Neuronal stem cell (in vitro differentiated cells): ENCODE results near the gene EXOC3L4.

Experiments
- DNase-seq: peaks from one replicate; pipeline ENCODE4 v3.0.0-alpha.2; 2013; ENCODE audit warnings: low spot score
- H2AFZ ChIP-seq: one replicate; pipeline ENCODE4 v1.6.1; 2013; ENCODE audit warnings: mild to moderate bottlenecking, low read length, inconsistent platforms
- H2AK5ac ChIP-seq: 2 replicates; pipeline ENCODE4 v1.6.1; 2013; ENCODE audit warnings: low read depth, mild to moderate bottlenecking, inconsistent platforms, low read length, moderate library complexity, mixed read lengths
- H2BK120ac ChIP-seq: 2 replicates; pipeline ENCODE4 v1.6.1; 2013; ENCODE audit warnings: low read depth, mild to moderate bottlenecking, inconsistent platforms, low read length, moderate library complexity, mixed read lengths
- H2BK12ac ChIP-seq: one replicate; pipeline ENCODE4 v1.6.1; 2013; ENCODE audit warnings: low read length, inconsistent platforms
- H2BK15ac ChIP-seq: 2 replicates; pipeline ENCODE4 v1.6.1; 2013; ENCODE audit warnings: mild to moderate bottlenecking, low read length, inconsistent platforms, mixed read lengths
- H2BK5ac ChIP-seq: one replicate; pipeline ENCODE4 v1.6.1; 2013; ENCODE audit warnings: inconsistent platforms, mild to moderate bottlenecking, low read length, moderate library complexity
- H3K14ac ChIP-seq: one replicate; pipeline ENCODE4 v1.6.1; 2013; ENCODE audit warnings: low read length, inconsistent platforms
- H3K18ac ChIP-seq: 2 replicates; pipeline ENCODE4 v1.6.1; 2013; ENCODE audit warnings: low read length, inconsistent platforms
- H3K23ac ChIP-seq: 2 replicates; pipeline ENCODE4 v1.6.1; 2013; ENCODE audit warnings: low read depth, mild to moderate bottlenecking, mixed read lengths, low read length, inconsistent platforms; ENCODE audit not compliant: poor library complexity
- H3K27ac ChIP-seq: replicated peaks from 3 replicates; pipeline ENCODE4 v1.5.1; 2013; ENCODE audit warnings: low read length, inconsistent platforms
- H3K27me3 ChIP-seq, 3 experiments: 2 replicates each; pipeline ENCODE4 v1.6.1; 2013; ENCODE audit warnings: low read length in 3 of 3, mild to moderate bottlenecking in 2 of 3, inconsistent platforms in 1 of 3, low read depth in 1 of 3, mixed read lengths in 1 of 3, moderate library complexity in 1 of 3; ENCODE audit not compliant: control insufficient read depth in 3 of 3, insufficient read depth in 3 of 3
- H3K36me3 ChIP-seq, 2 donors: replicated peaks in 1 of 2; 2 replicates each; pipeline ENCODE4 v1.6.1; 2013; ENCODE audit warnings: low read length in 2 of 2; ENCODE audit not compliant: control insufficient read depth in 2 of 2, insufficient read depth in 2 of 2
- H3K4ac ChIP-seq: 2 replicates; pipeline ENCODE4 v1.6.1; 2013; ENCODE audit warnings: inconsistent platforms, mild to moderate bottlenecking, low read length, moderate library complexity
- H3K4me1 ChIP-seq, 2 donors: 1 replicate in 1 of 2; 2 replicates in 1 of 2; pipeline ENCODE4 v1.6.1; 2013; ENCODE audit warnings: low read length in 2 of 2, low read depth in 1 of 2; ENCODE audit not compliant: control insufficient read depth in 2 of 2, insufficient read depth in 1 of 2
- H3K4me2 ChIP-seq: one replicate; pipeline ENCODE4 v1.6.1; 2013; ENCODE audit warnings: mild to moderate bottlenecking, low read length, inconsistent platforms; ENCODE audit not compliant: insufficient read depth, poor library complexity, severe bottlenecking
- H3K4me3 ChIP-seq, 2 donors: 2 replicates each; pipeline ENCODE4 v1.5.1; 2013; ENCODE audit warnings: low read length in 2 of 2, mild to moderate bottlenecking in 2 of 2, inconsistent platforms in 1 of 2, moderate library complexity in 1 of 2
- H3K79me1 ChIP-seq: one replicate; pipeline ENCODE4 v1.6.1; 2013; ENCODE audit warnings: low read depth, mild to moderate bottlenecking, inconsistent platforms, low read length, moderate library complexity
- H3K9ac ChIP-seq: one replicate; pipeline ENCODE4 v1.6.1; 2013; ENCODE audit warnings: mild to moderate bottlenecking, low read depth, low read length, inconsistent platforms; ENCODE audit not compliant: poor library complexity
- H3K9me3 ChIP-seq, 2 donors: replicated peaks in 1 of 2; 2 replicates each; pipeline versions ENCODE3 to v1.6.1; 2013; ENCODE audit warnings: low read length in 2 of 2, mild to moderate bottlenecking in 2 of 2, inconsistent platforms in 1 of 2, low read depth in 1 of 2, mixed read lengths in 1 of 2, moderate library complexity in 1 of 2; ENCODE audit not compliant: control insufficient read depth in 2 of 2, insufficient read depth in 1 of 2
- H4K8ac ChIP-seq: one replicate; pipeline ENCODE4 v1.6.1; 2013; ENCODE audit warnings: low read depth, mild to moderate bottlenecking, inconsistent platforms, low read length, moderate library complexity
- H4K91ac ChIP-seq: one replicate; pipeline ENCODE4 v1.6.1; 2013; ENCODE audit warnings: low read length, low read depth, mild to moderate bottlenecking, inconsistent platforms; ENCODE audit not compliant: poor library complexity
- WGBS, 2 donors: extraction: QIAGEN DNeasy Blood & Tissue Kit; methylation state at CpG; one replicate each; pipeline ENCODE4 v1.1.7; 2013; ENCODE audit warnings: missing lambda C conversion rate in 2 of 2, mixed read lengths in 1 of 2; ENCODE audit not compliant: insufficient read length in 2 of 2, insufficient replicate concordance in 1 of 2; ENCODE audit errors: extremely low coverage in 2 of 2; 5-methylcytosine and 5-hydroxymethylcytosine counted together

Gene EXOC3L4

DNA sequence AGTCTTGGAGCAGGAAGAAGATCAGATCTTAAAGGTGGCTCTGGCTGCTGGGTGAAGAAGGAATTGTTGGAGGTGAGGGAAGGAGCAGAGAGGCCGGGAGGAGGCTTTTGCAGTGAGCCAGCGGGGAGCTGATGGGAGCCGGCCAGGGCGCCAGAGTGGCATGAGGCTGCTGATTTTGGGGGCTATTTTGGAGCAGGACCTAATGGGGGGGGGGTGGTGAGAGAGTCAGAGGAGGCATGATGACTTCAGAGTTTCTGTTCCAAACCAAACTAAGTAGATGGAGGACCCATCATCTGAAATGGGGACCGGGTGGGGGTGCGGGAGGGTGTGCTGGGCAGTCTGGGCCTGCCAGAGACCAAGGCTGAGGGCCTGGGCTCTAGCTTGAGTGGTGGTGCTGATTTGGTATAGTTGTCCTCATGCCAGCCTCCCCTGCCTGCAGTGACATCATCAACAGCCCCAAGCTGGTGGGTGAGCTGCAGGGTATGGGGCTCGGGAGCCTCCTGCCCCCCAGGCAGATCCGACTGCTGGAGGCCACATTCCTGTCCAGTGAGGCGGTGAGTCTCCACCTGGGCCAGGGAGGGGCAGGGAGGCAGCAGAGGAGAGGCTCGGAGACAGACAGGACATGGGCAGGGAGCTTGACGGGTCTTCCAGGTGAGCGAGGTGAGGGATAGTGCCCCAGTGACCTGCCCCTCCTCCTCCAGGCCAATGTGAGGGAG lies 34.9 kb downstream of the EXOC3L4 start:
- Histone ChIP-seq H2AK5ac (peak overlapping the region; percentile 96), H3K14ac (peak overlapping the region; percentile 65), H2BK120ac (no peak overlapping the region), H3K4me1 (peaks cover 3 to 7% of the 10 kb centered on the region in 2 donors), H3K9ac (peak overlapping the region; percentile 16), H3K4me2 (no peak overlapping the region), H2BK15ac (no peak overlapping the region), H3K9me3 (peaks cover 0 to 8% of the 10 kb centered on the region in 2 donors), H3K27ac (no peak overlapping the region), H4K8ac (no peak overlapping the region), H3K4ac (no peak overlapping the region), H2BK5ac (peak overlapping the region; percentile 72), H4K91ac (no peak overlapping the region), H3K23ac (no peak overlapping the region), H3K79me1 (peaks cover 5% of the 10 kb centered on the region), H3K36me3 (peaks cover 0 to 16% of the 10 kb centered on the region in 2 donors), H3K18ac (no peak overlapping the region), H2AFZ (no peak overlapping the region), H2BK12ac (no peak overlapping the region), H3K27me3 (peaks cover 0 to 68% (median 32%) of the 10 kb centered on the region in 3 experiments), H3K4me3 (peak overlapping the region in 1 of 2 donors; percentile 33)
- no CpG with 5 or more reads among the region's 12 CpGs for WGBS, 2 donors
- no peak for DNase-seq

DNA sequence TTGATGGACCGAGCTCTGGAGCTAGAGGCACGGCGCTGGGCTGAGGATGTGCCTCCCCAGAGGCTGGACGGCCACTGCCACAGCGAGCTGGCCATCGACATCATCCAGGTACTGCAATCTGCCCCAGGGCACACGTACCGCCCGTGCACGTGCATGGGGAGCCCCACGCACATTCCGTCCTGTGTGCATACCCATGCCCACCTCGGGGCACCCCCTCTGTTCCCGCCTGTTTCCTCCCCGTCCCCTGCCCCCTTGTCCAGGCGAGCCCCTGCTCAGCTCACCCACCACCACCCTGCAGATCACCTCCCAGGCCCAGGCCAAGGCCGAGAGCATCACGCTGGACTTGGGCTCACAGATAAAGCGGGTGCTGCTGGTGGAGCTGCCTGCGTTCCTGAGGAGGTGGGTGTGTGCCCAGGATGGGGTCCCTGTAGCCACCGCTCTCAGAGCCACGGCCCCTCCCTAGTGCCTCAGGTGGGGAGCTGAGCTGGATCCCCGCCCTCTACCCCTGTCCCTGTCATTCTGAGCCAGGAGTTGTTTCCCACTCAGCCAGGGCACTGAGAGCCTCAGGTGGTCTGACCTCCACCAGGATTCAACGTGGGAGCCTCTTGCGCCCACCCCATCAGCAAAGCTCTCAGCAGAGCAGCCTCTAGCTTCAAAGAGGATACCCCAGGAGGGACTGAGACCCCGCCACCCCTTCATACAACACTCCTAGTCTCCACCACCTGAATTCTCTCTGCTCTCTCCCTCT lies 35.7 kb downstream of the EXOC3L4 start:
- Histone ChIP-seq H4K8ac (no peak overlapping the region), H3K4me3 (no peak overlapping the region), H3K4ac (no peak overlapping the region), H3K23ac (peak overlapping the region; percentile 6), H3K14ac (no peak overlapping the region), H2AFZ (no peak overlapping the region), H3K4me1 (peaks cover 3 to 7% of the 10 kb centered on the region in 2 donors), H4K91ac (no peak overlapping the region), H3K4me2 (no peak overlapping the region), H2BK15ac (no peak overlapping the region), H3K27me3 (peaks cover 0 to 64% (median 25%) of the 10 kb centered on the region in 3 experiments), H3K9ac (peak overlapping the region; percentile 83), H3K79me1 (peaks cover 5% of the 10 kb centered on the region), H3K18ac (peak overlapping the region; percentile 44), H2AK5ac (peak overlapping the region; percentile 41), H2BK12ac (no peak overlapping the region), H3K9me3 (peaks cover 0 to 8% of the 10 kb centered on the region in 2 donors), H3K27ac (no peak overlapping the region), H2BK120ac (no peak overlapping the region), H3K36me3 (peaks cover 0 to 16% of the 10 kb centered on the region in 2 donors), H2BK5ac (no peak overlapping the region)
- WGBS, 2 donors: no CpG with 5 or more reads among the region's 26 CpGs
- DNase-seq: no peak

DNA sequence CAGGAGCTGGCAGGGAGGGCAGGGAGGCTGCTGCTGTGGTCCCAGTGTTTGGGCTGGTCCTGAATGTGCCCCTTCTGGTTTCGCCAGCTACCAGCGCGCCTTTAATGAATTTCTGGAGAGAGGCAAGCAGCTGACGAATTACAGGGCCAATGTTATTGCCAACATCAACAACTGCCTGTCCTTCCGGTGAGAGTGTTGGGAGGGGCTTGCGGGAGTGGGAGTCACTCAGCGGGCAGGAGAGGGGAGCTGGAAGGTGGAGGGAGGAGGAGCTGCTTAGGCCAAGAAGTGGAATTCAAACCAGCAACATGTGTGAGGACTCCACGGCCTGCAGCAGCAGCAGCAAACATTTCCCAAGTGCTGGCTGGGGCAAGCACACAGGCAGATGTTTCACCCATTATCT lies 36.4 kb downstream of the EXOC3L4 start:
- no peak overlapping the region for H3K27ac ChIP-seq
- no peak overlapping the region for H4K91ac ChIP-seq
- no CpG with 5 or more reads among the region's 8 CpGs for WGBS, 2 donors
- H4K8ac ChIP-seq: no peak overlapping the region
- peaks cover 0 to 63% (median 17%) of the 10 kb centered on the region in 3 experiments for H3K27me3 ChIP-seq
- no peak overlapping the region for H2BK120ac ChIP-seq
- H3K4me3 ChIP-seq: no peak overlapping the region
- H2BK15ac ChIP-seq: no peak overlapping the region
- no peak overlapping the region for H3K14ac ChIP-seq
- peaks cover 5% of the 10 kb centered on the region for H3K79me1 ChIP-seq
- H3K9ac ChIP-seq: peak overlapping the region; percentile 45
- H3K4ac ChIP-seq: no peak overlapping the region
- peak overlapping the region; percentile 10 for H3K23ac ChIP-seq
- no peak overlapping the region for H2BK5ac ChIP-seq
- no peak overlapping the region for H3K4me2 ChIP-seq
- no peak overlapping the region for H2AFZ ChIP-seq
- no peak overlapping the region for H2AK5ac ChIP-seq
- no peak overlapping the region for H2BK12ac ChIP-seq
- no peak for DNase-seq
- peaks cover 0 to 16% of the 10 kb centered on the region in 2 donors for H3K36me3 ChIP-seq
- H3K18ac ChIP-seq: no peak overlapping the region
- H3K4me1 ChIP-seq: peaks cover 3 to 7% of the 10 kb centered on the region in 2 donors
- peaks cover 0 to 8% of the 10 kb centered on the region in 2 donors for H3K9me3 ChIP-seq

DNA sequence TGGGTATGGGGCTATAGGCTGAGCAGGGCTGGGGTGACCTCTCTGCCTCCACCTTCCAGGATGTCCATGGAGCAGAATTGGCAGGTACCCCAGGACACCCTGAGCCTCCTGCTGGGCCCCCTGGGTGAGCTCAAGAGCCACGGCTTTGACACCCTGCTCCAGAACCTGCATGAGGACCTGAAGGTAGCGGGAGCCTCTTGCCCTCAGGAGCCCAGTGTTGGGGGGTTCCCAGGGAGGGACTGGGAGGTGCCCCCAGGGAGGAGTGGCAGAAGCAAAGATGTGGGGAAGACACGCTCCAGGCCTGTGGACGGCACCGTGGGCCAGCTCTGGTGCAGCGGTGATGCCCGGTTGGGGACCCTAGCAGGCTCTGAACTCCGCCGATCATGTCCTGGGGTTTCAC lies 37.1 kb downstream of the EXOC3L4 start:
- no peak overlapping the region for H3K14ac ChIP-seq
- peaks cover 0 to 16% of the 10 kb centered on the region in 2 donors for H3K36me3 ChIP-seq

More for the DNA sequence above, 37.1 kb downstream of the EXOC3L4 start:
- H4K8ac ChIP-seq: no peak overlapping the region
- no peak overlapping the region for H4K91ac ChIP-seq
- no peak overlapping the region for H2AFZ ChIP-seq
- no peak overlapping the region for H3K4me3 ChIP-seq
- DNase-seq: no peak
- H3K23ac ChIP-seq: no peak overlapping the region
- peaks cover 0 to 58% (median 12%) of the 10 kb centered on the region in 3 experiments for H3K27me3 ChIP-seq
- WGBS, 2 donors: no CpG with 5 or more reads among the region's 9 CpGs
- H3K4me1 ChIP-seq: peaks cover 2 to 5% of the 10 kb centered on the region in 2 donors
- H3K79me1 ChIP-seq: peaks cover 4% of the 10 kb centered on the region
- H2BK120ac ChIP-seq: no peak overlapping the region
- H3K9me3 ChIP-seq: peaks cover 0 to 8% of the 10 kb centered on the region in 2 donors
- no peak overlapping the region for H3K4me2 ChIP-seq
- H3K4ac ChIP-seq: no peak overlapping the region
- no peak overlapping the region for H2BK15ac ChIP-seq
- H2AK5ac ChIP-seq: no peak overlapping the region
- no peak overlapping the region for H2BK5ac ChIP-seq
- peak overlapping the region; percentile 45 for H3K18ac ChIP-seq
- no peak overlapping the region for H3K9ac ChIP-seq
- no peak overlapping the region for H2BK12ac ChIP-seq
- H3K27ac ChIP-seq: no peak overlapping the region
